ENCODE measurements around the gene TMEM38A.
"Not testable (repeated sequence)": the region's sequence is repeated elsewhere in the genome, so short reads cannot be mapped to it uniquely, and the experiment has no call there.

TMEM38A gene

DNA sequence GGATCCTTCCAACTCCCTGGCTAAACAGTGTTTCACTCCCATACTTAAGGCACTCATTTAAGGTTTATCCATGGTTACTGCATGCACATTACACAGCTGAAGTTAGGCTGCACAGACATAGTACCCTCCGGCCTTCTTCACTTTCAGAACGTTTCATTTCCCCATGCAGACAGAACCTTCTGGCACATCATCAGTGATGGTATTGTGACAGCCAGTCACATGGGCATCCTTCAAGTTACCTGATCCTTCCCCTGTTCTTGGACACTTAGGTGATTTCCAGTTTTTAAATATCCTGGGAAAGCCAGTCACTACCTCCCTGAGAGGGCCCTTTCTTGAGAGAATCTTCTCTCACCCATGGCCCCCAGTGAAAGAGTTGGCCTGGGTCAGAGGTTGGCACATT lies 10.1 kb upstream of the TMEM38A start:
- Mint-ChIP-seq H3K27ac (no peak overlapping the region), H3K27me3 (no peaks in the 10 kb centered on the region), H3K4me1 (ENCODE audit: low read depth in 2 of 2) (peaks cover 10 to 15% of the 10 kb centered on the region in 2 donors), H3K4me3 (no peak overlapping the region), H3K9me3 (no peaks in the 10 kb centered on the region), H3K36me3 (ENCODE audit: insufficient read depth) (peaks cover 76% of the 10 kb centered on the region)
- no peak for DNase-seq
- no peak for ATAC-seq (replicated peaks)

- H3K4me1 Mint-ChIP-seq (ENCODE audit: low read depth in 2 of 2) = peaks cover 11 to 20% of the 10 kb centered on the region in 2 donors
- not testable (repeated sequence) for H3K9me3 Mint-ChIP-seq; H3K27me3 Mint-ChIP-seq; DNase-seq; H3K4me3 Mint-ChIP-seq; ATAC-seq (replicated peaks)
- H3K27ac Mint-ChIP-seq = peak overlapping the region in 1 of 2 donors; percentile 33
- H3K36me3 Mint-ChIP-seq (ENCODE audit: insufficient read depth) = peaks cover 76% of the 10 kb centered on the region
Measured at GRCh38 chr19:16651421-16652188, 9.3 kb upstream of the TMEM38A start.

DNA sequence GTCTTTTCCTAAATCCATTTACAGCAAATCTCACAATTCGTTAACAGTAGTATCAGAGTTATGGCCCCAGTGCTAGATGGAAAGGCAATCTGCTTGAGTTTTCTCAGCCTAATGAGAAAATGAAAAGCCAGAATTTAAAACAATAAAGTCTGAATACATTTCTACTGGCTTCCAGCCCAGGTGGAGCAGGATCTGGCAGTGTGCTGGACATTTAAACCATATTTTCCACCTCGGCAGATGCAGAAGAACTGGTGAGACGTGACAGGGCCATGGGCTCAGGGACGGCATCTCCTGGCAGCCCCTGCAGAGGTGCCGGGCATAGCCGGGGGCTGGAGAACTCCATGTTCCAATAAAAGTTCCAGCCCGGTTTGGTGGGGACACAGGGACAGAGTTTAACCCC lies 8.1 kb upstream of the TMEM38A start:
- ATAC-seq (replicated peaks) (no peak), DNase-seq (no peak)
- no peak overlapping the region for H3K4me3 Mint-ChIP-seq
- H3K27me3 Mint-ChIP-seq = no peaks in the 10 kb centered on the region
- peaks cover 17 to 28% of the 10 kb centered on the region in 2 donors for H3K4me1 Mint-ChIP-seq (ENCODE audit: low read depth in 2 of 2)
- H3K27ac Mint-ChIP-seq = peak overlapping the region; percentile 49 to 85
- no peaks in the 10 kb centered on the region for H3K9me3 Mint-ChIP-seq
- H3K36me3 Mint-ChIP-seq (ENCODE audit: insufficient read depth) = peaks cover 72% of the 10 kb centered on the region

DNA sequence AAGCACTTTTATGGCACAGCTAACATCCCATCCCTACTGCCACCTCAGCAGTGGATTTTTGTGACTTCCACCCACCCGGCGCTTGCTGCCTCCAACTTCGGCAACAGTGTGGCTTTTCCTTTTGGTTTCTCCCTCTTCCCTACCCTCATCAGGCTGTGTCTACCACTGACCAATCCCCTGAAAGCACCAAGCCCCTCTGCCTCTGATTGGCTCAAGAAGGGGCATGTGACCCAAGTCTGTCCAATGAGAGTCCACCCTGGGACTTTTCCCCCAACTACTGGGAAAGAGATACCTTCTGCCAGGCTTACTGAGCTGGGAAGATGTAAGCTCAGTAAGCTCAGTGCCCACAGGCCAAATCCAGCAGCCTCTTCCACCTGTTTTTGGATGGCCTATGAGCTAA lies 6.8 kb upstream of the TMEM38A start:
- no peak for ATAC-seq (replicated peaks)
- H3K4me3 Mint-ChIP-seq = no peak overlapping the region
- peaks cover 83% of the 10 kb centered on the region for H3K36me3 Mint-ChIP-seq (ENCODE audit: insufficient read depth)
- no peak for DNase-seq
- H3K9me3 Mint-ChIP-seq = no peaks in the 10 kb centered on the region
- H3K4me1 Mint-ChIP-seq (ENCODE audit: low read depth in 2 of 2) = peaks cover 27 to 39% of the 10 kb centered on the region in 2 donors
- no peaks in the 10 kb centered on the region for H3K27me3 Mint-ChIP-seq
- peak overlapping the region in 1 of 2 donors; percentile 85 for H3K27ac Mint-ChIP-seq

DNA sequence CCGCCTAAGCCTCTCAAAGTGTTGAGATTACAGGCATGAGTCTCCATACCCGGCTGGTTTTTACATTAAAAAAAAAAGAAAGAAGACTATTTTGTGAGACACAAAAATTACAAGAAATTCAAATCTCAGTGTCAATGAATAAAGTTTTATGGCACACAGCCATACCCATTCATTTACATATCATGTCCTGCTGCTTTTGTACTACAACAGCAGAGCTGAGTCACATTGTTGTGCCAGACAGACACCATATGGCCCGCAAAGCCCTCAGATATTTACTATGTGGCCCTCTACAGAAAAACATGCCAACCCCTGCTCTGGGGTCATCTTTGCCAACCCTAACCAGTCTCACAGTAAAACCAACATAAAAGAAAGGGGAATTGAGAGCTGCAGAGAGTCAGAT lies 6.3 kb upstream of the TMEM38A start:
- H3K4me3 Mint-ChIP-seq = no peak overlapping the region
- ATAC-seq (replicated peaks) = no peak
- peaks cover 81% of the 10 kb centered on the region for H3K36me3 Mint-ChIP-seq (ENCODE audit: insufficient read depth)
- no peak for DNase-seq
- H3K27ac Mint-ChIP-seq = no peak overlapping the region
- peaks cover 32 to 41% of the 10 kb centered on the region in 2 donors for H3K4me1 Mint-ChIP-seq (ENCODE audit: low read depth in 2 of 2)
- no peaks in the 10 kb centered on the region for H3K9me3 Mint-ChIP-seq
- H3K27me3 Mint-ChIP-seq = no peaks in the 10 kb centered on the region

- Mint-ChIP-seq H3K36me3 (ENCODE audit: insufficient read depth) (peaks cover 78% of the 10 kb centered on the region), H3K4me1 (ENCODE audit: low read depth in 2 of 2) (peaks cover 30 to 40% of the 10 kb centered on the region in 2 donors), H3K27ac (no peak overlapping the region), H3K4me3 (no peak overlapping the region), H3K9me3 (no peaks in the 10 kb centered on the region), H3K27me3 (no peaks in the 10 kb centered on the region)
- DNase-seq = no peak
- no peak for ATAC-seq (replicated peaks)
Measured at GRCh38 chr19:16655727-16656126, 5.2 kb upstream of the TMEM38A start.

- Mint-ChIP-seq H3K27ac (peak overlapping the region in 1 of 2 donors; percentile 62), H3K4me1 (ENCODE audit: low read depth in 2 of 2) (peaks cover 25 to 36% of the 10 kb centered on the region in 2 donors), H3K9me3 (no peaks in the 10 kb centered on the region), H3K36me3 (ENCODE audit: insufficient read depth) (peaks cover 70% of the 10 kb centered on the region), H3K27me3 (no peaks in the 10 kb centered on the region), H3K4me3 (peak overlapping the region in 1 of 2 donors; percentile 15)
- DNase-seq = no peak
- ATAC-seq (replicated peaks) = no peak
Measured at GRCh38 chr19:16657384-16657783, 3.6 kb upstream of the TMEM38A start.

- no peak for ATAC-seq (replicated peaks)
- Mint-ChIP-seq H3K27me3 (peaks cover 6% of the 10 kb centered on the region in 2 donors), H3K4me1 (ENCODE audit: low read depth in 2 of 2) (peaks cover 25 to 32% of the 10 kb centered on the region in 2 donors)
Measured at GRCh38 chr19:16659464-16659831, 1.5 kb upstream of the TMEM38A start.

GRCh38 chr19:16659832-16660708 lies 869 bp upstream of the TMEM38A start, which contains the start of gene SMIM7:
SMIM7 (minus strand) TSS chr19:16660144; CDS start chr19:16660110, 34 bp downstream.
- ATAC-seq (replicated peaks) (peak; percentile 96), DNase-seq (peak; percentile 96 to 98 (median 98))
- peaks cover 52% of the 10 kb centered on the region for H3K36me3 Mint-ChIP-seq (ENCODE audit: insufficient read depth)
- H3K4me3 Mint-ChIP-seq = peak within 1 kb of the TSS; percentile 94 to 96
- peak within 1 kb of the TSS; percentile 84 to 97 for H3K27ac Mint-ChIP-seq
- peaks cover 6% of the 10 kb centered on the region in 2 donors for H3K27me3 Mint-ChIP-seq
- H3K9me3 Mint-ChIP-seq = no peaks in the 10 kb centered on the region
- peaks cover 25 to 32% of the 10 kb centered on the region in 2 donors for H3K4me1 Mint-ChIP-seq (ENCODE audit: low read depth in 2 of 2)

More at GRCh38 chr19:16659464-16659831, 1.5 kb upstream of the TMEM38A start:
- Mint-ChIP-seq H3K27ac (peak overlapping the region; percentile 84 to 97), H3K4me3 (peak overlapping the region; percentile 94 to 96), H3K9me3 (no peaks in the 10 kb centered on the region), H3K36me3 (ENCODE audit: insufficient read depth) (peaks cover 55% of the 10 kb centered on the region)
- no peak for DNase-seq

GRCh38 chr19:16661480-16662034 lies 618 bp downstream of the TMEM38A start:
- Mint-ChIP-seq H3K4me3 (peak overlapping the region; percentile 79 to 94), H3K4me1 (ENCODE audit: low read depth in 2 of 2) (peaks cover 24 to 26% of the 10 kb centered on the region in 2 donors), H3K9me3 (no peaks in the 10 kb centered on the region), H3K27ac (peak overlapping the region in 1 of 2 donors; percentile 44), H3K27me3 (peaks cover 6% of the 10 kb centered on the region in 2 donors), H3K36me3 (ENCODE audit: insufficient read depth) (peaks cover 37% of the 10 kb centered on the region)
- DNase-seq = peak in 2 of 3 experiments; percentile 2 to 3
- no peak for ATAC-seq (replicated peaks)

DNA sequence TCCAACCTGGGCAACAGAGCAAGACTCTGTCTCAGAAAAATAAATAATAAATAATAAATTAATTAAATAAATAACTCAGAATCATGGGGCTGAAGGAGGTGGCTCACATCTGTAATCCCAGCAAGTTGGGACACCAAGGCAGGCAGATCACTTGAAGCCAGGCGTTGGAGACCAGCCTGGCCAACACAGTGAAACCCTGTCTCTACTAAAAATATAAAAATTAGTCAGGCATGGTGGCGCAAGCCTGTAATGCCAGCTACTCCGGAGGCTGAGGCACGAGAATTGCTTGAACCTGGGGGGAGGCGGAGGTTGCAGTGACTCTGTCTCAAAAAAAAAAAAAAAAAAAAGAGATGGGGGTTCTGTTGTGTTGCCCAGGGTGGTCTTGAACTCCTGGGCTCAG lies 7.2 kb downstream of the TMEM38A start:
- Mint-ChIP-seq H3K4me1 (ENCODE audit: low read depth in 2 of 2) (no peaks in the 10 kb centered on the region), H3K36me3 (ENCODE audit: insufficient read depth) (no peaks in the 10 kb centered on the region), H3K9me3 (no peaks in the 10 kb centered on the region), H3K27ac (no peak overlapping the region), H3K4me3 (no peak overlapping the region), H3K27me3 (peaks cover 6 to 10% of the 10 kb centered on the region in 2 donors)
- no peak for ATAC-seq (replicated peaks)
- no peak for DNase-seq

DNA sequence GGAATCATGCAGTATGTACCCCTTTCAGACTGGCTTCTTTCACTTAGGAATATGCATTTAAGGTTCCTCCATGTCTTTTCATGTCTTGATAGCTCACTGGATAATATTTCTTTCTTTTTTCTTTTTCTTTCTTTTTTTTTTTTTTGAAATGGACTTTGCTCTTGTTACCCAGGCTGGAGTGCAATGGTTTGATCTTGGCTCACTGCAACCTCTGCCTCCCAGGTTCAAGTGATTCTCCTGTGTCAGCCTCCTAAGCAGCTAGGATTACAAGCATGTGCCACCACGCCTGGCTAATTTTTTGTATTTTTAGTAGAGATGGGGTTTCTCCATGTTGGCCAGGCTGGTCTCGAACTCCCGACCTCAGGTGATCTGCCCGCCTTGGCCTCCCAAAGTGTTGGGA lies 7.8 kb downstream of the TMEM38A start:
- DNase-seq; H3K4me1 Mint-ChIP-seq (ENCODE audit: low read depth in 2 of 2); H3K27me3 Mint-ChIP-seq; H3K36me3 Mint-ChIP-seq (ENCODE audit: insufficient read depth); H3K4me3 Mint-ChIP-seq; H3K27ac Mint-ChIP-seq; ATAC-seq (replicated peaks); H3K9me3 Mint-ChIP-seq: not testable (repeated sequence)

GRCh38 chr19:16670291-16670690 lies 9.4 kb downstream of the TMEM38A start:
- ATAC-seq (replicated peaks) (no peak), DNase-seq (no peak)
- no peaks in the 10 kb centered on the region for H3K9me3 Mint-ChIP-seq
- no peak overlapping the region for H3K27ac Mint-ChIP-seq
- peaks cover 0 to 4% of the 10 kb centered on the region in 2 donors for H3K27me3 Mint-ChIP-seq
- H3K4me3 Mint-ChIP-seq = no peak overlapping the region
- no peaks in the 10 kb centered on the region for H3K36me3 Mint-ChIP-seq (ENCODE audit: insufficient read depth)
- no peaks in the 10 kb centered on the region for H3K4me1 Mint-ChIP-seq (ENCODE audit: low read depth in 2 of 2)

Measured in effector memory CD8-positive, alpha-beta T cell (primary cell).